Measurements from ENCODE around the gene GATC.

Gene GATC

DNA sequence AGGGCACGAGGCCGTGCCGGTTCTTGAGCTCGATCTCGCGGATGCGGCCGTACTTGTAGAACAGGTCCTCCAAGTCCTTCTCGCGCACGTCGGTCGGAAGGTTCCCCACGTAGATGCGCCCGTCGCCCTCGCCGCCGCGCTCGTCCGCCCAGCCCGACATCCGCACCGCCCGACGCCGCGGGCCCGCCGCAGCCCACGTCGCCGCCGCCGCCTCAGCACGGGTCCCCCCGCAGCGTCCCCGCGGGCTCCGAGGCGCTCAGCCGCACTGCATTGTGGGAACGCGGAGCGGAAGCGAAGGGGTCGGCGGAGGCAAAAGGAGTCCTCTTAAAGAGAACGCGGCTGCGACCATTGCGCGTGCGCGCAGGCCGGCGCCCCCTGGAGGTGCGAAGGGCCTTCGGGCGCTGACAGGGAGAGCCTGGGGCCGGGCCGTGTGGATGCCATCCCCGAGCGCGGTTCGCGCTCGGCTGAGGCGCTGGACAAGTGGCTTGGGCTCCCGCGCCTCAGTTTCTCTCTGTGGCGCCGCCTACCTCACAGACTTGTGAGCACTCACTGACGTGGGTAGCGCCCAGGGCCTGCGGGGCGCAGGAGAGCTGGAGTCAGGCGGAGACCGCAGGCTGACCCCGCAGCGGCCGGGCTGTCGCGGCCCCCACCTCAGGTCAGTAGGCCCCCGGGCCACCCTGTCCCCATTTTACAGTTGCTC is 23.4 kb downstream of the GATC start, which contains the start of gene SRSF9:
TSS of gene SRSF9 (minus strand) at position 299 of the 700 bp plus-strand sequence. CDS start at position 160, 139 bp downstream.
- no peak within 1 kb of the TSS for H2BK120ac ChIP-seq (ENCODE audit: low read depth, low read length)
- no CpG with 5 or more reads among the region's 88 CpGs for WGBS, 2 donors (ENCODE audit: extremely low coverage in 2 of 2, insufficient read length in 2 of 2, insufficient replicate concordance in 1 of 2)
- H2AFZ ChIP-seq (ENCODE audit: low read length): peak within 1 kb of the TSS; percentile 96
- H3K27ac ChIP-seq (replicated peaks; ENCODE audit: low read length): peak within 1 kb of the TSS; percentile 95
- peak within 1 kb of the TSS; percentile 77 for H4K91ac ChIP-seq (ENCODE audit: low read depth, low read length, poor library complexity)
- H3K79me1 ChIP-seq (ENCODE audit: low read depth, low read length): peaks cover 3% of the 10 kb centered on the region
- H2AK5ac ChIP-seq (ENCODE audit: low read depth, low read length): peak within 1 kb of the TSS; percentile 99
- peak within 1 kb of the TSS; percentile 98 for H2BK5ac ChIP-seq (ENCODE audit: low read length)
- H3K4me3 ChIP-seq (ENCODE audit: low read length in 2 of 2): peak within 1 kb of the TSS; percentile 96 to 99
- peak within 1 kb of the TSS; percentile 100 for H3K18ac ChIP-seq (ENCODE audit: low read length)
- DNase-seq (ENCODE audit: low spot score): peak; percentile 96
- H3K4me1 ChIP-seq (ENCODE audit: control insufficient read depth in 2 of 2, insufficient read depth in 1 of 2, low read depth in 1 of 2, low read length in 2 of 2): peaks cover 2 to 12% of the 10 kb centered on the region in 2 donors
- peak within 1 kb of the TSS; percentile 94 for H2BK12ac ChIP-seq (ENCODE audit: low read length)
- peak within 1 kb of the TSS; percentile 100 for H4K8ac ChIP-seq (ENCODE audit: low read depth, low read length)
- H3K4ac ChIP-seq (ENCODE audit: low read length): peak within 1 kb of the TSS; percentile 91
- H3K4me2 ChIP-seq (ENCODE audit: insufficient read depth, low read length, poor library complexity, severe bottlenecking): peak within 1 kb of the TSS; percentile 74
- peaks cover 0 to under 1% (median 0%) of the 10 kb centered on the region in 3 experiments for H3K27me3 ChIP-seq (ENCODE audit: control insufficient read depth in 3 of 3, insufficient read depth in 3 of 3, low read depth in 1 of 3, low read length in 3 of 3)
- H3K9me3 ChIP-seq (replicated peaks in 1 of 2; ENCODE audit: control insufficient read depth in 2 of 2, insufficient read depth in 1 of 2, low read depth in 1 of 2, low read length in 2 of 2): no peaks in the 10 kb centered on the region
- peak within 1 kb of the TSS; percentile 100 for H3K9ac ChIP-seq (ENCODE audit: low read depth, low read length, poor library complexity)
- peak within 1 kb of the TSS; percentile 90 for H3K14ac ChIP-seq (ENCODE audit: low read length)
- peak within 1 kb of the TSS; percentile 100 for H3K23ac ChIP-seq (ENCODE audit: low read depth, low read length, poor library complexity)
- H3K36me3 ChIP-seq (replicated peaks in 1 of 2; ENCODE audit: control insufficient read depth in 2 of 2, insufficient read depth in 2 of 2, low read length in 2 of 2): peaks cover 15 to 32% of the 10 kb centered on the region in 2 donors
- no peak within 1 kb of the TSS for H2BK15ac ChIP-seq (ENCODE audit: low read length)

DNA sequence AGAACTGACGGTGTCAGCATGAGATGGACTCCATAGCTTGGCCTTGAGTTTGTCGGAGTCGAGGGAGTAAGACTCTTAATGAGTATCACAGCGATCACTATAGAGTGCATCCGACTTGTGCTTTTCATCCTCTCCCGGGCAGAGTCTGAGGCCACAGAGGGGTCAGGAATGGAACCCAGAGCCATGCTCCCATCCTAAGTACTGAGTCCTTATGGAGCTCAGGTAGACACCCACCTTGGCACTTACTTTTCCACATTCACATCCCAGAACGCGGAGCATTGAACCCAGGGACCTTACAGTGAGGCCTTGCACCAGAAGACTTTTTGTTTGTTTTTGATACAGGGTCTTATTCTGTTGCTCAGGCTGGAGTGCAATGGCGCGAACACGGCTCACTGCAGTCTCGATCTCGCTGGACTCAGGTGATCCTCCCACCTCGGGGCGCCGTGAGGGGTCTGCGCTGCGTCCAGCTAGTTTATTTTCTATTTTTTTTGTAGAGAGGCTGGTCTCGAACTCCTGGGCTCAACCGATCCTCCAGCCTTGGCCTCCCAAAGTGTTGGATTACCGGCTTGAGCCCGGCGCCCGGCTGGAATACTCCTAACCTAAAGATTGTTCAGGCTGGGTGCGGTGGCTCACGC is 24.0 kb downstream of the GATC start:
- peak overlapping the region; percentile 96 for H3K18ac ChIP-seq (ENCODE audit: low read length)
- H3K36me3 ChIP-seq (replicated peaks in 1 of 2; ENCODE audit: control insufficient read depth in 2 of 2, insufficient read depth in 2 of 2, low read length in 2 of 2): peaks cover 10 to 25% of the 10 kb centered on the region in 2 donors
- peaks cover 2 to 16% of the 10 kb centered on the region in 2 donors for H3K4me1 ChIP-seq (ENCODE audit: control insufficient read depth in 2 of 2, insufficient read depth in 1 of 2, low read depth in 1 of 2, low read length in 2 of 2)
- H3K27me3 ChIP-seq (ENCODE audit: control insufficient read depth in 3 of 3, insufficient read depth in 3 of 3, low read depth in 1 of 3, low read length in 3 of 3): peaks cover 0 to 2% (median 0%) of the 10 kb centered on the region in 3 experiments
- H3K4me3 ChIP-seq (ENCODE audit: low read length in 2 of 2): peak overlapping the region; percentile 96 to 99
- no peaks in the 10 kb centered on the region for H3K9me3 ChIP-seq (replicated peaks in 1 of 2; ENCODE audit: control insufficient read depth in 2 of 2, insufficient read depth in 1 of 2, low read depth in 1 of 2, low read length in 2 of 2)
- no peak overlapping the region for H2BK120ac ChIP-seq (ENCODE audit: low read depth, low read length)
- peak overlapping the region; percentile 96 for H3K9ac ChIP-seq (ENCODE audit: low read depth, low read length, poor library complexity)
- H3K4me2 ChIP-seq (ENCODE audit: insufficient read depth, low read length, poor library complexity, severe bottlenecking): peak overlapping the region; percentile 74
- H2BK5ac ChIP-seq (ENCODE audit: low read length): peak overlapping the region; percentile 98
- H2BK12ac ChIP-seq (ENCODE audit: low read length): no peak overlapping the region
- no peak overlapping the region for H4K91ac ChIP-seq (ENCODE audit: low read depth, low read length, poor library complexity)
- H4K8ac ChIP-seq (ENCODE audit: low read depth, low read length): no peak overlapping the region
- no CpG with 5 or more reads among the region's 26 CpGs for WGBS, 2 donors (ENCODE audit: extremely low coverage in 2 of 2, insufficient read length in 2 of 2, insufficient replicate concordance in 1 of 2)
- H2AK5ac ChIP-seq (ENCODE audit: low read depth, low read length): peak overlapping the region; percentile 77
- peak overlapping the region; percentile 96 for H2AFZ ChIP-seq (ENCODE audit: low read length)
- H3K23ac ChIP-seq (ENCODE audit: low read depth, low read length, poor library complexity): peak overlapping the region; percentile 100
- DNase-seq (ENCODE audit: low spot score): peak; percentile 29
- peaks cover 3% of the 10 kb centered on the region for H3K79me1 ChIP-seq (ENCODE audit: low read depth, low read length)
- H3K4ac ChIP-seq (ENCODE audit: low read length): no peak overlapping the region
- H2BK15ac ChIP-seq (ENCODE audit: low read length): no peak overlapping the region
- H3K14ac ChIP-seq (ENCODE audit: low read length): peak overlapping the region; percentile 90
- peak overlapping the region; percentile 18 for H3K27ac ChIP-seq (replicated peaks; ENCODE audit: low read length)

DNA sequence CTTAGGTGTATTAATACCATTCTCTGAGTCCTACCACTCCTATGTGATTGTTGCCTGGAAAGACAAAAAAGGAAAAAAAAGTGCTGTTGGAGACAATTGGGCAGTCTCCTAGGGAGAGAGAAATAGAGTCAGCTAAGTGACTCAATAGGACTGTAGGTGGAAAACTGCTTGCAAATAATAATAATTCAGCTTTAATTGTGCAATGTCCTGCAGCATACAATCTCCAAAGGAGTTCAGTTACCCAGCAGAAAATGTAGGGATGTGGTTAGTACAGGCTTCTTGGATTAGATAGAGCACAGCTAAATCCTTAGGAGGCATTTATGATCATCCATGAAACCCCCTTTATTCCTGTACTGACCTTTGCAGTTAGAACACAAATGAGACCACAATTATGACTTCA is 26.3 kb downstream of the GATC start:
- no peak overlapping the region for H2BK12ac ChIP-seq (ENCODE audit: low read length)
- no peak overlapping the region for H3K4ac ChIP-seq (ENCODE audit: low read length)
- no peak overlapping the region for H3K18ac ChIP-seq (ENCODE audit: low read length)
- peaks cover 0 to 2% (median 0%) of the 10 kb centered on the region in 3 experiments for H3K27me3 ChIP-seq (ENCODE audit: control insufficient read depth in 3 of 3, insufficient read depth in 3 of 3, low read depth in 1 of 3, low read length in 3 of 3)
- DNase-seq (ENCODE audit: low spot score): no peak
- no peak overlapping the region for H3K23ac ChIP-seq (ENCODE audit: low read depth, low read length, poor library complexity)
- no peak overlapping the region for H4K91ac ChIP-seq (ENCODE audit: low read depth, low read length, poor library complexity)
- H3K9me3 ChIP-seq (replicated peaks in 1 of 2; ENCODE audit: control insufficient read depth in 2 of 2, insufficient read depth in 1 of 2, low read depth in 1 of 2, low read length in 2 of 2): no peaks in the 10 kb centered on the region
- H3K4me2 ChIP-seq (ENCODE audit: insufficient read depth, low read length, poor library complexity, severe bottlenecking): no peak overlapping the region
- peaks cover 2 to 16% of the 10 kb centered on the region in 2 donors for H3K4me1 ChIP-seq (ENCODE audit: control insufficient read depth in 2 of 2, insufficient read depth in 1 of 2, low read depth in 1 of 2, low read length in 2 of 2)
- no peak overlapping the region for H3K4me3 ChIP-seq (ENCODE audit: low read length in 2 of 2)
- H3K27ac ChIP-seq (replicated peaks; ENCODE audit: low read length): no peak overlapping the region
- H2AK5ac ChIP-seq (ENCODE audit: low read depth, low read length): no peak overlapping the region
- H2BK15ac ChIP-seq (ENCODE audit: low read length): no peak overlapping the region
- no peak overlapping the region for H2BK5ac ChIP-seq (ENCODE audit: low read length)
- H3K14ac ChIP-seq (ENCODE audit: low read length): no peak overlapping the region
- H3K9ac ChIP-seq (ENCODE audit: low read depth, low read length, poor library complexity): no peak overlapping the region
- no peak overlapping the region for H2BK120ac ChIP-seq (ENCODE audit: low read depth, low read length)
- peaks cover 3% of the 10 kb centered on the region for H3K79me1 ChIP-seq (ENCODE audit: low read depth, low read length)
- H3K36me3 ChIP-seq (replicated peaks in 1 of 2; ENCODE audit: control insufficient read depth in 2 of 2, insufficient read depth in 2 of 2, low read length in 2 of 2): peaks cover 0 to 3% of the 10 kb centered on the region in 2 donors
- H2AFZ ChIP-seq (ENCODE audit: low read length): no peak overlapping the region
- H4K8ac ChIP-seq (ENCODE audit: low read depth, low read length): no peak overlapping the region
